Measurements from ENCODE around the gene SAT2. TPM values are rescaled to one million over a fixed set of nuclear protein-coding genes. Genes with fewer than 3 reads are reported as not detected.

SAT2 gene
- total and polyA plus RNA-seq, 2 of the 13 experiments (the other 11 are each of a cell fraction or from before 2014, with no cell fraction given) = 37.6 to 93.7 TPM

DNA sequence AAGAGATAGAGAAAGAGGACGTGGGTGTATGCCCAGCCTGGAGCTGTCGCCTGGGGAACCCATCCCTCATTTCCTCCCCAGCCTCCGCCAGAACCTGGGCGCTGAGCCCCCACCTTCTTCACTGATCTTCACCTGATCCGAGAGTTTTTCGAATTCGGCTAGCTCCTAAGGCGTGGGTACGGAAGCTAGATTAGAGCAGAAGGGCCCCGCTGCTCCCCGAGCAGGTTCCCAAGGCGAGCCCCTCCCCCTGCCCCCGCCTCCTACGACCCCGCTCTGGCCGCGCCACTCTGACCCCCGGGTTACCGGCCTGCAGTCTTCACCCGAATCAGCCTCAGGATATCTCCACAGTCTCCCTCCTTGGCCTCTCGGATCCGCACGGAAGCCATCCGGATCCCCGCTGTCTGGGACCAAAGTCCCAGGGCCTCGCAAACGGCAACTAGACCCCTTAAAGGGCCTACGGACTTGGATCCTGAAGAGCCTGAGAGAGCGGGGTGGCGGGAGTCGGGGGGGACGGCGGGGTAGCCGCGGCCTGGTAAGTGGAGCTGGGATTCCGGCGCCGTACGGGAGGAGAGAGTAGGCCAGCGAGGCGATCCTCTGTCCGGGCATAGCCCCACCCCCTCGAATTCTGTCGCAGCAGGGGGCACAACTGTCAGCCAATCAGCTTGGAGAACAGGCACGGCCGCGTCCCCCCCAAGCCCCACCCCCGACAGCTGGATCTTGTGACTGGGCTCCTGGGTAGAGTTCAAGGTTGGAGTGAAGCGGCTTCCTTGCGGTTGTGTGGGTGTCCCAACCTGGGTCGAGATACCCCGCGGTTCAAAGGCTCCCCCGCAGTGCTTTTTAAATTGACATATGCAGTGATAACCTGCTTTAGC lies at the start of gene SAT2 (continued):
- no peak for TF ChIP-seq REXO4 (CRISPR knock-in tag; IDR thresholded peaks at IDR 0.05; ENCODE audit: borderline replicate concordance)
- TF ChIP-seq SIN3A (IDR thresholded peaks at IDR 0.05; ENCODE audit: borderline replicate concordance, low read depth, low read length) = peak; percentile 83; the same call in 1 of the 2 replicates
- TF ChIP-seq ELF4 (CRISPR knock-in tag; IDR thresholded peaks at IDR 0.05; ENCODE audit: borderline replicate concordance) = no peak
- TF ChIP-seq, protein P1, sequence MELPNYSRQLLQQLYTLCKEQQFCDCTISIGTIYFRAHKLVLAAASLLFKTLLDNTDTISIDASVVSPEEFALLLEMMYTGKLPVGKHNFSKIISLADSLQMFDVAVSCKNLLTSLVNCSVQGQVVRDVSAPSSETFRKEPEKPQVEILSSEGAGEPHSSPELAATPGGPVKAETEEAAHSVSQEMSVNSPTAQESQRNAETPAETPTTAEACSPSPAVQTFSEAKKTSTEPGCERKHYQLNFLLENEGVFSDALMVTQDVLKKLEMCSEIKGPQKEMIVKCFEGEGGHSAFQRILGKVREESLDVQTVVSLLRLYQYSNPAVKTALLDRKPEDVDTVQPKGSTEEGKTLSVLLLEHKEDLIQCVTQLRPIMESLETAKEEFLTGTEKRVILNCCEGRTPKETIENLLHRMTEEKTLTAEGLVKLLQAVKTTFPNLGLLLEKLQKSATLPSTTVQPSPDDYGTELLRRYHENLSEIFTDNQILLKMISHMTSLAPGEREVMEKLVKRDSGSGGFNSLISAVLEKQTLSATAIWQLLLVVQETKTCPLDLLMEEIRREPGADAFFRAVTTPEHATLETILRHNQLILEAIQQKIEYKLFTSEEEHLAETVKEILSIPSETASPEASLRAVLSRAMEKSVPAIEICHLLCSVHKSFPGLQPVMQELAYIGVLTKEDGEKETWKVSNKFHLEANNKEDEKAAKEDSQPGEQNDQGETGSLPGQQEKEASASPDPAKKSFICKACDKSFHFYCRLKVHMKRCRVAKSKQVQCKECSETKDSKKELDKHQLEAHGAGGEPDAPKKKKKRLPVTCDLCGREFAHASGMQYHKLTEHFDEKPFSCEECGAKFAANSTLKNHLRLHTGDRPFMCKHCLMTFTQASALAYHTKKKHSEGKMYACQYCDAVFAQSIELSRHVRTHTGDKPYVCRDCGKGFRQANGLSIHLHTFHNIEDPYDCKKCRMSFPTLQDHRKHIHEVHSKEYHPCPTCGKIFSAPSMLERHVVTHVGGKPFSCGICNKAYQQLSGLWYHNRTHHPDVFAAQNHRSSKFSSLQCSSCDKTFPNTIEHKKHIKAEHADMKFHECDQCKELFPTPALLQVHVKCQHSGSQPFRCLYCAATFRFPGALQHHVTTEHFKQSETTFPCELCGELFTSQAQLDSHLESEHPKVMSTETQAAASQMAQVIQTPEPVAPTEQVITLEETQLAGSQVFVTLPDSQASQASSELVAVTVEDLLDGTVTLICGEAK (IDR thresholded peaks at IDR 0.05) = no peak
- TF ChIP-seq, protein P1 (CRISPR knock-in tag; IDR thresholded peaks at IDR 0.05) = no peak; the same call in 1 of the 2 replicates
- TF ChIP-seq, protein P2, sequence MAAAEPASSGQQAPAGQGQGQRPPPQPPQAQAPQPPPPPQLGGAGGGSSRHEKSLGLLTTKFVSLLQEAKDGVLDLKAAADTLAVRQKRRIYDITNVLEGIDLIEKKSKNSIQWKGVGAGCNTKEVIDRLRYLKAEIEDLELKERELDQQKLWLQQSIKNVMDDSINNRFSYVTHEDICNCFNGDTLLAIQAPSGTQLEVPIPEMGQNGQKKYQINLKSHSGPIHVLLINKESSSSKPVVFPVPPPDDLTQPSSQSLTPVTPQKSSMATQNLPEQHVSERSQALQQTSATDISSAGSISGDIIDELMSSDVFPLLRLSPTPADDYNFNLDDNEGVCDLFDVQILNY (CRISPR knock-in tag; conservative IDR thresholded peaks at IDR 0.05) = no peak
- TF ChIP-seq SALL1 (CRISPR knock-in tag; IDR thresholded peaks at IDR 0.05) = peak; percentile 75; the same call in 1 of the 2 replicates
- no peak for TF ChIP-seq SRF (IDR thresholded peaks at IDR 0.05; ENCODE audit: low read depth, low read length)
- TF ChIP-seq, protein P3, sequence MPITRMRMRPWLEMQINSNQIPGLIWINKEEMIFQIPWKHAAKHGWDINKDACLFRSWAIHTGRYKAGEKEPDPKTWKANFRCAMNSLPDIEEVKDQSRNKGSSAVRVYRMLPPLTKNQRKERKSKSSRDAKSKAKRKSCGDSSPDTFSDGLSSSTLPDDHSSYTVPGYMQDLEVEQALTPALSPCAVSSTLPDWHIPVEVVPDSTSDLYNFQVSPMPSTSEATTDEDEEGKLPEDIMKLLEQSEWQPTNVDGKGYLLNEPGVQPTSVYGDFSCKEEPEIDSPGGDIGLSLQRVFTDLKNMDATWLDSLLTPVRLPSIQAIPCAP (CRISPR knock-in tag; IDR thresholded peaks at IDR 0.05; ENCODE audit: low read depth) = no peak
- TF ChIP-seq ZNF605 (CRISPR knock-in tag; IDR thresholded peaks at IDR 0.05) = 0 out of 2 replicates have a peak, but pooled peaks have one; percentile 44
- TF ChIP-seq, protein P4, sequence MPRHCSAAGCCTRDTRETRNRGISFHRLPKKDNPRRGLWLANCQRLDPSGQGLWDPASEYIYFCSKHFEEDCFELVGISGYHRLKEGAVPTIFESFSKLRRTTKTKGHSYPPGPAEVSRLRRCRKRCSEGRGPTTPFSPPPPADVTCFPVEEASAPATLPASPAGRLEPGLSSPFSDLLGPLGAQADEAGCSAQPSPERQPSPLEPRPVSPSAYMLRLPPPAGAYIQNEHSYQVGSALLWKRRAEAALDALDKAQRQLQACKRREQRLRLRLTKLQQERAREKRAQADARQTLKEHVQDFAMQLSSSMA (CRISPR knock-in tag; IDR thresholded peaks at IDR 0.05) = no peak
- TF ChIP-seq, protein P5, sequence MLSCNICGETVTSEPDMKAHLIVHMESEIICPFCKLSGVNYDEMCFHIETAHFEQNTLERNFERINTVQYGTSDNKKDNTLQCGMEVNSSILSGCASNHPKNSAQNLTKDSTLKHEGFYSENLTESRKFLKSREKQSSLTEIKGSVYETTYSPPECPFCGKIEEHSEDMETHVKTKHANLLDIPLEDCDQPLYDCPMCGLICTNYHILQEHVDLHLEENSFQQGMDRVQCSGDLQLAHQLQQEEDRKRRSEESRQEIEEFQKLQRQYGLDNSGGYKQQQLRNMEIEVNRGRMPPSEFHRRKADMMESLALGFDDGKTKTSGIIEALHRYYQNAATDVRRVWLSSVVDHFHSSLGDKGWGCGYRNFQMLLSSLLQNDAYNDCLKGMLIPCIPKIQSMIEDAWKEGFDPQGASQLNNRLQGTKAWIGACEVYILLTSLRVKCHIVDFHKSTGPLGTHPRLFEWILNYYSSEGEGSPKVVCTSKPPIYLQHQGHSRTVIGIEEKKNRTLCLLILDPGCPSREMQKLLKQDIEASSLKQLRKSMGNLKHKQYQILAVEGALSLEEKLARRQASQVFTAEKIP (CRISPR knock-in tag; IDR thresholded peaks at IDR 0.05; ENCODE audit: borderline replicate concordance) = no peak

Data from HepG2 (cell line).